Measurements from ENCODE around the gene TXNDC5.
A peak's percentile ranks its signal among the peaks of the same experiment; 100 is the strongest.

The TXNDC5 gene

GRCh38 chr6:7922596-7922995, 12.0 kb upstream of the TXNDC5 start:
- Histone ChIP-seq H3K36me3 (ENCODE audit: control insufficient read depth in 4 of 4, insufficient read depth in 4 of 4, low read length in 3 of 4) (no peaks in the 10 kb centered on the region), H3K27me3 (replicated peaks in 2 of 5; ENCODE audit: control insufficient read depth in 4 of 5, insufficient read depth in 5 of 5, low read length in 4 of 5) (no peaks in the 10 kb centered on the region), H3K9me3 (ENCODE audit: control extremely low read depth in 1 of 5, control insufficient read depth in 4 of 5, insufficient read depth in 2 of 5, low read depth in 1 of 5, low read length in 4 of 5) (peaks cover 1 to 19% (median 6%) of the 10 kb centered on the region in 5 experiments), H3K27ac (ENCODE audit: insufficient read depth in 1 of 2, low read depth in 1 of 2, low read length in 2 of 2, poor library complexity in 1 of 2, severe bottlenecking in 2 of 2) (no peak overlapping the region), H3K4me1 (ENCODE audit: control extremely low read depth in 1 of 4, control insufficient read depth in 4 of 4, insufficient read depth in 4 of 4, low read length in 3 of 4) (no peaks in the 10 kb centered on the region), H3K4me3 (ENCODE audit: control insufficient read depth in 1 of 7, extremely low read depth in 1 of 7, insufficient read depth in 4 of 7, low read depth in 2 of 7, low read length in 6 of 7) (no peak overlapping the region)
- WGBS (ENCODE audit: insufficient coverage) = 100% methylated on average over 1 of the region's 1 CpG
- ChIA-PET POLR2A (no interaction called here), CTCF (interaction anchor here (0.7 kb wide), 1 partner anchor 39 kb away, joined by 4 read pairs; no protein-coding TSS in a partner anchor)
- DNase-seq = no peak

DNA sequence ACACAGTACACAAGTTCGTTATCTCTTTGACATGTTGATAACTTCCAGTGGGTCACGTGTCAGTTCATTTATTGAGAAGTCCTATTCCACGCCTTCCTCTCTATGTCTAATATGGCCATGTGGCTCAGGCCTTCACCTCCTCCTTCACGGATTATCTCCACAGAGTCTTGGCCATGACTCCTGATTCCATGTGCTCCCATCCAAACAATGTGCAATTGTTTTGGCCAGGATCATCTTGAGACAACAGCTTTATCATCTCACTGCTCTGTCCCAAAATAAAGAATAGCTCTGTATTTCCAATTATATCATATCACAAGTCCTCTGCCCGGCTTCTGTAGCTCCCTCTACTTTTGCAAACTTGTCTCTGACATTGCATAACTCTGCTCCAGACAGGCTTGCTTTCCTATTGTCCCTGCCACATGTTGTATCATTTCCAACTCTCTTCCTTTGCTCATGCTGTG, 11.1 kb upstream of the TXNDC5 start:
- Histone ChIP-seq H3K27me3 (replicated peaks in 2 of 5; ENCODE audit: control insufficient read depth in 4 of 5, insufficient read depth in 5 of 5, low read length in 4 of 5) (no peaks in the 10 kb centered on the region), H3K4me1 (ENCODE audit: control extremely low read depth in 1 of 4, control insufficient read depth in 4 of 4, insufficient read depth in 4 of 4, low read length in 3 of 4) (peaks cover 0 to 3% (median 2%) of the 10 kb centered on the region in 4 experiments), H3K27ac (ENCODE audit: insufficient read depth in 1 of 2, low read depth in 1 of 2, low read length in 2 of 2, poor library complexity in 1 of 2, severe bottlenecking in 2 of 2) (no peak overlapping the region), H3K4me3 (ENCODE audit: control insufficient read depth in 1 of 7, extremely low read depth in 1 of 7, insufficient read depth in 4 of 7, low read depth in 2 of 7, low read length in 6 of 7) (no peak overlapping the region), H3K9me3 (ENCODE audit: control extremely low read depth in 1 of 5, control insufficient read depth in 4 of 5, insufficient read depth in 2 of 5, low read depth in 1 of 5, low read length in 4 of 5) (peaks cover 1 to 19% (median 6%) of the 10 kb centered on the region in 5 experiments), H3K36me3 (ENCODE audit: control insufficient read depth in 4 of 4, insufficient read depth in 4 of 4, low read length in 3 of 4) (no peaks in the 10 kb centered on the region)
- WGBS (ENCODE audit: insufficient coverage) = 98% methylated on average over 5 of the region's 5 CpGs
- ChIA-PET POLR2A (no interaction called here), CTCF (interaction anchor here (1.0 to 2.3 kb wide), 3 partner anchors 10 to 47 kb away, joined by 3 to 5 read pairs (median 3); no protein-coding TSS in a partner anchor)
- DNase-seq = no peak

GRCh38 chr6:7921046-7921445, 10.5 kb upstream of the TXNDC5 start:
- Histone ChIP-seq H3K27ac (ENCODE audit: insufficient read depth in 1 of 2, low read depth in 1 of 2, low read length in 2 of 2, poor library complexity in 1 of 2, severe bottlenecking in 2 of 2) (no peak overlapping the region), H3K4me3 (ENCODE audit: control insufficient read depth in 1 of 7, extremely low read depth in 1 of 7, insufficient read depth in 4 of 7, low read depth in 2 of 7, low read length in 6 of 7) (no peak overlapping the region), H3K36me3 (ENCODE audit: control insufficient read depth in 4 of 4, insufficient read depth in 4 of 4, low read length in 3 of 4) (no peaks in the 10 kb centered on the region), H3K4me1 (ENCODE audit: control extremely low read depth in 1 of 4, control insufficient read depth in 4 of 4, insufficient read depth in 4 of 4, low read length in 3 of 4) (peaks cover 0 to 3% (median 2%) of the 10 kb centered on the region in 4 experiments), H3K9me3 (ENCODE audit: control extremely low read depth in 1 of 5, control insufficient read depth in 4 of 5, insufficient read depth in 2 of 5, low read depth in 1 of 5, low read length in 4 of 5) (peaks cover 1 to 17% (median 6%) of the 10 kb centered on the region in 5 experiments), H3K27me3 (replicated peaks in 2 of 5; ENCODE audit: control insufficient read depth in 4 of 5, insufficient read depth in 5 of 5, low read length in 4 of 5) (no peaks in the 10 kb centered on the region)
- WGBS (ENCODE audit: insufficient coverage) = 77% methylated on average over 4 of the region's 4 CpGs
- no peak for DNase-seq
- POLR2A ChIA-PET = no interaction called here
- CTCF ChIA-PET = interaction anchor here (1.0 to 2.3 kb wide), 3 partner anchors 10 to 48 kb away, joined by 3 to 5 read pairs (median 3); no protein-coding TSS in a partner anchor

- H3K36me3 ChIP-seq (ENCODE audit: control insufficient read depth in 4 of 4, insufficient read depth in 4 of 4, low read length in 3 of 4) = no peaks in the 10 kb centered on the region
- POLR2A ChIA-PET = no interaction called here
- H3K27ac ChIP-seq (ENCODE audit: insufficient read depth in 1 of 2, low read depth in 1 of 2, low read length in 2 of 2, poor library complexity in 1 of 2, severe bottlenecking in 2 of 2) = no peak overlapping the region
- H3K4me1 ChIP-seq (ENCODE audit: control extremely low read depth in 1 of 4, control insufficient read depth in 4 of 4, insufficient read depth in 4 of 4, low read length in 3 of 4) = peaks cover 0 to 5% (median 3%) of the 10 kb centered on the region in 4 experiments
- H3K27me3 ChIP-seq (replicated peaks in 2 of 5; ENCODE audit: control insufficient read depth in 4 of 5, insufficient read depth in 5 of 5, low read length in 4 of 5) = no peaks in the 10 kb centered on the region
- peaks cover 0 to 11% (median 6%) of the 10 kb centered on the region in 5 experiments for H3K9me3 ChIP-seq (ENCODE audit: control extremely low read depth in 1 of 5, control insufficient read depth in 4 of 5, insufficient read depth in 2 of 5, low read depth in 1 of 5, low read length in 4 of 5)
- no CpG with 5 or more reads among the region's 2 CpGs for WGBS (ENCODE audit: insufficient coverage)
- no peak overlapping the region for H3K4me3 ChIP-seq (ENCODE audit: control insufficient read depth in 1 of 7, extremely low read depth in 1 of 7, insufficient read depth in 4 of 7, low read depth in 2 of 7, low read length in 6 of 7)
- no peak for DNase-seq
- CTCF ChIA-PET = interaction anchor here (1.2 to 2.3 kb wide), 2 partner anchors 18 to 49 kb away, joined by 3 to 5 read pairs; no protein-coding TSS in a partner anchor
Measured at GRCh38 chr6:7920425-7920824, 9.8 kb upstream of the TXNDC5 start.

GRCh38 chr6:7919871-7920270, 9.3 kb upstream of the TXNDC5 start:
- POLR2A ChIA-PET = no interaction called here
- H3K27me3 ChIP-seq (replicated peaks in 2 of 5; ENCODE audit: control insufficient read depth in 4 of 5, insufficient read depth in 5 of 5, low read length in 4 of 5) = no peaks in the 10 kb centered on the region
- WGBS (ENCODE audit: insufficient coverage) = 89% methylated on average over 4 of the region's 8 CpGs

GRCh38 chr6:7918403-7918802, 7.8 kb upstream of the TXNDC5 start:
- DNase-seq = no peak
- H3K27me3 ChIP-seq (replicated peaks in 2 of 5; ENCODE audit: control insufficient read depth in 4 of 5, insufficient read depth in 5 of 5, low read length in 4 of 5) = no peaks in the 10 kb centered on the region
- H3K9me3 ChIP-seq (ENCODE audit: control extremely low read depth in 1 of 5, control insufficient read depth in 4 of 5, insufficient read depth in 2 of 5, low read depth in 1 of 5, low read length in 4 of 5) = no peaks in the 10 kb centered on the region
- WGBS (ENCODE audit: insufficient coverage) = 100% methylated on average over 3 of the region's 4 CpGs
- H3K4me3 ChIP-seq (ENCODE audit: control insufficient read depth in 1 of 7, extremely low read depth in 1 of 7, insufficient read depth in 4 of 7, low read depth in 2 of 7, low read length in 6 of 7) = no peak overlapping the region
- H3K4me1 ChIP-seq (ENCODE audit: control extremely low read depth in 1 of 4, control insufficient read depth in 4 of 4, insufficient read depth in 4 of 4, low read length in 3 of 4) = peaks cover 0 to 12% (median 8%) of the 10 kb centered on the region in 4 experiments
- POLR2A ChIA-PET = interaction anchor here (0.5 kb wide), 1 partner anchor 221 kb away, joined by 3 read pairs; no protein-coding TSS in a partner anchor
- H3K27ac ChIP-seq (ENCODE audit: insufficient read depth in 1 of 2, low read depth in 1 of 2, low read length in 2 of 2, poor library complexity in 1 of 2, severe bottlenecking in 2 of 2) = no peak overlapping the region
- CTCF ChIA-PET = interaction anchor here (0.6 kb wide), 1 partner anchor 16 kb away, joined by 3 read pairs; no protein-coding TSS in a partner anchor
- no peaks in the 10 kb centered on the region for H3K36me3 ChIP-seq (ENCODE audit: control insufficient read depth in 4 of 4, insufficient read depth in 4 of 4, low read length in 3 of 4)

More at GRCh38 chr6:7919871-7920270, 9.3 kb upstream of the TXNDC5 start:
- H3K27ac ChIP-seq (ENCODE audit: insufficient read depth in 1 of 2, low read depth in 1 of 2, low read length in 2 of 2, poor library complexity in 1 of 2, severe bottlenecking in 2 of 2) = no peak overlapping the region
- H3K9me3 ChIP-seq (ENCODE audit: control extremely low read depth in 1 of 5, control insufficient read depth in 4 of 5, insufficient read depth in 2 of 5, low read depth in 1 of 5, low read length in 4 of 5) = peaks cover 0 to 7% (median 4%) of the 10 kb centered on the region in 5 experiments
- no peaks in the 10 kb centered on the region for H3K36me3 ChIP-seq (ENCODE audit: control insufficient read depth in 4 of 4, insufficient read depth in 4 of 4, low read length in 3 of 4)
- DNase-seq = peak in 2 of 3 donors; percentile 32 to 38
- peaks cover 0 to 10% (median 7%) of the 10 kb centered on the region in 4 experiments for H3K4me1 ChIP-seq (ENCODE audit: control extremely low read depth in 1 of 4, control insufficient read depth in 4 of 4, insufficient read depth in 4 of 4, low read length in 3 of 4)
- no peak overlapping the region for H3K4me3 ChIP-seq (ENCODE audit: control insufficient read depth in 1 of 7, extremely low read depth in 1 of 7, insufficient read depth in 4 of 7, low read depth in 2 of 7, low read length in 6 of 7)
- CTCF ChIA-PET = interaction anchor here (2.3 kb wide), 1 partner anchor 18 kb away, joined by 5 read pairs; no protein-coding TSS in a partner anchor

- H3K36me3 ChIP-seq (ENCODE audit: control insufficient read depth in 4 of 4, insufficient read depth in 4 of 4, low read length in 3 of 4) = no peaks in the 10 kb centered on the region
- H3K4me1 ChIP-seq (ENCODE audit: control extremely low read depth in 1 of 4, control insufficient read depth in 4 of 4, insufficient read depth in 4 of 4, low read length in 3 of 4) = peaks cover 0 to 17% (median 8%) of the 10 kb centered on the region in 4 experiments
- POLR2A ChIA-PET = interaction anchor here (0.5 kb wide), 1 partner anchor 220 kb away, joined by 3 read pairs; no protein-coding TSS in a partner anchor
- CTCF ChIA-PET = interaction anchor here (0.6 kb wide), 1 partner anchor 15 kb away, joined by 3 read pairs; no protein-coding TSS in a partner anchor
- peaks cover 0 to 2% (median 0%) of the 10 kb centered on the region in 5 experiments for H3K27me3 ChIP-seq (replicated peaks in 2 of 5; ENCODE audit: control insufficient read depth in 4 of 5, insufficient read depth in 5 of 5, low read length in 4 of 5)
- no peak for DNase-seq
- WGBS (ENCODE audit: insufficient coverage) = 100% methylated on average over 5 of the region's 5 CpGs
- H3K9me3 ChIP-seq (ENCODE audit: control extremely low read depth in 1 of 5, control insufficient read depth in 4 of 5, insufficient read depth in 2 of 5, low read depth in 1 of 5, low read length in 4 of 5) = no peaks in the 10 kb centered on the region
- H3K27ac ChIP-seq (ENCODE audit: insufficient read depth in 1 of 2, low read depth in 1 of 2, low read length in 2 of 2, poor library complexity in 1 of 2, severe bottlenecking in 2 of 2) = no peak overlapping the region
- no peak overlapping the region for H3K4me3 ChIP-seq (ENCODE audit: control insufficient read depth in 1 of 7, extremely low read depth in 1 of 7, insufficient read depth in 4 of 7, low read depth in 2 of 7, low read length in 6 of 7)
Measured at GRCh38 chr6:7917729-7918128, 7.1 kb upstream of the TXNDC5 start.

Data from common myeloid progenitor, CD34-positive (primary cell).